Effector memory CD8-positive, alpha-beta T cell (primary cell): ENCODE results near the gene EIPR1.

Experiments
- ATAC-seq: fragments of 150-1000 bp; cut with Tn5 transposase; replicated peaks from 2 replicates; pipeline ENCODE4 v1.10.0; 2021; ENCODE audit warnings: mild to moderate bottlenecking, moderate library complexity
- DNase-seq, 3 experiments: peaks; one replicate each; pipeline ENCODE4 v3.0.0; 2021
- H3K27ac Mint-ChIP-seq, 2 donors: one replicate each; pipeline ENCODE4 v1.8.0; 2022; ENCODE audit warnings: mild to moderate bottlenecking in 2 of 2, mixed read lengths in 2 of 2, moderate library complexity in 2 of 2
- H3K27me3 Mint-ChIP-seq, 2 donors: one replicate each; pipeline ENCODE4 v1.8.0; 2022; ENCODE audit warnings: mixed read lengths in 2 of 2
- H3K36me3 Mint-ChIP-seq: one replicate; pipeline ENCODE4 v1.8.0; 2022; ENCODE audit warnings: mild to moderate bottlenecking, moderate library complexity, mixed read lengths; ENCODE audit not compliant: insufficient read depth
- H3K4me1 Mint-ChIP-seq, 2 donors: one replicate each; pipeline ENCODE4 v1.8.0; 2022; ENCODE audit warnings: low read depth in 2 of 2, mixed read lengths in 2 of 2
- H3K4me3 Mint-ChIP-seq, 2 donors: one replicate each; pipeline ENCODE4 v1.8.0; 2022; ENCODE audit warnings: mild to moderate bottlenecking in 2 of 2, mixed read lengths in 2 of 2, moderate library complexity in 2 of 2
- H3K9me3 Mint-ChIP-seq, 2 donors: one replicate each; pipeline ENCODE4 v1.8.0; 2022; ENCODE audit warnings: mixed read lengths in 2 of 2

The EIPR1 gene

DNA sequence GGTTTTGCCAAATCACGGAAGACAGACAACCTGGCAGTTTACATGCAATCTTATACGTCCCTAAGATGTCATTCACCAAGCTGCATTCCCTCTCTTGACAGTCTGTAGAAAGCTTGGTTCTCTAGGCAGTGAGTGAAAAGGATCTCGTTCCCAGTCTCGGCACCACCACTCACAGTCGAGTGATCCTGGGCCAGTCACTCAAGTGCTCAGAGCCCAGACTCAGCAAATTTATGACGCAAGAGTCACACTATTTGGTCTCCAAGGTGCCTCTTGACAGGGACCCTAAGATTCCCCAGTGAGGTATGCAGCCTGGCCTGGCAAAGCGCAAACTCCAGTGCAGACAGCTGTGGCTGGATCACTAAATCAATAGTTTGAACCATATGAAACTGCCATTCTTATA, 77.9 kb downstream of the EIPR1 start:
- no peaks in the 10 kb centered on the region for H3K27me3 Mint-ChIP-seq
- no peak overlapping the region for H3K4me3 Mint-ChIP-seq
- H3K36me3 Mint-ChIP-seq: peaks cover 17% of the 10 kb centered on the region
- H3K9me3 Mint-ChIP-seq: no peaks in the 10 kb centered on the region
- H3K27ac Mint-ChIP-seq: no peak overlapping the region
- ATAC-seq (no peak), DNase-seq (no peak)
- H3K4me1 Mint-ChIP-seq: peaks cover 19 to 24% of the 10 kb centered on the region in 2 donors

DNA sequence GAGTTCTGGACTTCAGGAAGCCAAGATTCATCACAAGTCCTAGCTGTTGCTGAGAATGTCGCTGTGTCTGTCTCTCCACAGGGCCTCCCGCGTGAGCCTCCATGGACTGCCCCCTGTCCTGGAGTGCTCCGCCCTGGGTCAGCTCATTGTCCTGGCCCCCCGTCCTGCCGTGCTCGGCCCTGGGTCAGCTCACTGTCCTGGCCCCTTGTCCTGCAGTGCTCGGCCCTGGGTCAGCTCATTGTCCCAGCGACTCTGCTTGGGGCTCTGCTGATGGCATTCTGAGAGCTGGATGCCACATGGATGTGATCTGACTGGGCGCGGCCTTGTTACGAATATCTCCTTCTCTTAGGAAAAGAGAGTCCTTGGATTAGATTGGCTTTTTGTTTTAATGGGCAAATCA, 78.5 kb downstream of the EIPR1 start:
- Mint-ChIP-seq H3K36me3 (peaks cover 17% of the 10 kb centered on the region), H3K27ac (peak overlapping the region in 1 of 2 donors; percentile 76), H3K27me3 (no peaks in the 10 kb centered on the region), H3K4me3 (no peak overlapping the region), H3K4me1 (peaks cover 17 to 19% of the 10 kb centered on the region in 2 donors), H3K9me3 (no peaks in the 10 kb centered on the region)
- ATAC-seq (no peak), DNase-seq (no peak)

DNA sequence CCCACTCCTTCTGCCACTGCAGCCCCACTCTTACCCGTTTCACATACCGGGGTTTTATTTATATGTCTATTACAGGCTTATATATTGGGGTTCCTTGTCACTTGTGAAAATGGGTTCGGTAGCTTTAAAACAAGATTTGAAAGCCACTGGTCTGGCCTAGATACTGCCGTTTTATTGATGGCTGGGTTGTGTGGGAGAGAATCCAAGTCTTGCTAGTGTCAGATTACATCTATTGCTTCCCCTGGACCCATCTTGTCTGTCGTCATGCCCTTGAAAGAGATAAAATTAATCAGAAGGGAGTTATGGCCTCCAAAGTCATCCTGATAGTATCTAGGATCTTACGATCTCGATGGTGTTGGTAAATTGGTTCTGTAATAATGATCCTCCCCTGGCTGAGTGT, 79.4 kb downstream of the EIPR1 start:
- Mint-ChIP-seq H3K27ac (no peak overlapping the region), H3K36me3 (peaks cover 14% of the 10 kb centered on the region), H3K9me3 (no peaks in the 10 kb centered on the region), H3K4me1 (peaks cover 8 to 10% of the 10 kb centered on the region in 2 donors), H3K4me3 (no peak overlapping the region), H3K27me3 (no peaks in the 10 kb centered on the region)
- ATAC-seq (no peak), DNase-seq (no peak)

DNA sequence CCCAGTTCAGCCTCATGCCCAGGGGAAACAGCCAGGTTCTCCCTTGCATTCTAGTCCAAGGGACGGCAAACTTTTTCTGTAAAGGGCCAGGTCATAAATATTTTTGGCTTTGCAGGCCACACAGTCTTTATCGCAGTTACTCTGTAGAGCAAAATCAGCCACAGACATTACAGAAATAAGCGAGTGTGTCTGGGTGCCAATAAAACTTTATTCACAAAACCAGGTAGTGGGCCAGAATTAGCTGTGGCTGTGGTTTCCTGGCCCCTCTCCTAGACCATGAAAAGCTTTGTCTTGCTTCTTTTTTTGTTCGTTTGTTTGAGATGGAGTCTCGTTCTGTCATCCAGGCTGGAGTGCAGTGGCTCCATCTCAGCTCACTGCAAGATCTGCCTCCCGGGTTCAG, 80.1 kb downstream of the EIPR1 start:
- Mint-ChIP-seq H3K27me3 (no peaks in the 10 kb centered on the region), H3K4me1 (peaks cover 5 to 6% of the 10 kb centered on the region in 2 donors), H3K4me3 (no peak overlapping the region), H3K9me3 (no peaks in the 10 kb centered on the region), H3K36me3 (peaks cover 10% of the 10 kb centered on the region), H3K27ac (no peak overlapping the region)
- ATAC-seq: no peak
- DNase-seq: no peak

DNA sequence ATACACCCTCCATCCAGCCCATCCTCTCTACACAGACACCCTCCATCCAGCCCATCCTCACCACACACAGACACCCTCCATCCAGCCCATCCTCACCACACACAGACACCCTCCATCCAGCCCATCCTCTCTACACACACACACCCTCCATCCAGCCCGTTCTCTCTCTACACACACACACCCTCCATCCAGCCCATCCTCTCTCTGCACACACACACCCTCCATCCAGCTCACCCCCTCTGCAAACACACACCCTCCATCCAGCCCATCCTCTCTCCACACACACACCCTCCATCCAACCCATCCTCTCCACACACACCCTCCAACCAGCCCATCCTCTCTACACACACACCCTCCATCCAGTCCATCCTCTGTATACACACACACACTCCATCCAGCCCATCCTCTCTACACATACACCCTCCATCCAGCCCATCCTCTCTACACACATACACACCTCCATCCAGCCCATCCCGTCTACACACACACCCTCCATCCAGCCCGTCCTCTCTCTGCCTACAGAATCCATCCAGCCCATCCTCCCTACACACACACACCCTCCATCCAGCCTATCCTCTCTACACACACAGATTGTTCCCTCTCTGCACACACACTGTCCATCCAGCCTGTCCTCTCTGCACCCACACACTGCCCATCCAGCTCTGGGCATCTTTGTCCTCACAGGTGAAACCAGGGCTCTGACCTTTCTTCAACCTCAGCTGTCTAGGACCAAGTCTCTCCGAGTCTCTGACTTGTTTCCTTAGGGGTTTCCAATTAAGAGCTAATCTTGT, 81.2 kb downstream of the EIPR1 start:
- Mint-ChIP-seq H3K4me3 (no peak overlapping the region), H3K27me3 (no peaks in the 10 kb centered on the region), H3K9me3 (no peaks in the 10 kb centered on the region), H3K27ac (no peak overlapping the region), H3K4me1 (peaks cover 6 to 14% of the 10 kb centered on the region in 2 donors), H3K36me3 (peaks cover 8% of the 10 kb centered on the region)
- DNase-seq: no peak
- no peak for ATAC-seq

DNA sequence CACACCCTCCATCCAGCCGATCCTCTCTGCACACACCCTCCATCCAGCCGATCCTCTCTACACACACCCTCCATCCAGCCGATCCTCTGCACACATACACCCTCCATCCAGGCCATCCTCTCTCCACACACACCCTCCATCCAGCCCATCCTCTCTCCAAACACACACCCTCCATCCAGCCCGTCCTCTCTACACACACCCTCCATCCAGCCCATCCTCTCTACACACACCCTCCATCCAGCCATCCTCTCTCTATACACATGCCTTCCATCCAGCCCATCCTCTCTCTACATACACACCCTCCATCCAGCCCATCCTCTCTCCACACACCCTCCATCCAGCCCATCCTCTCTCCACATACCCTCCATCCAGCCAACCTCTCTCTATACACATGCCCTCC, 83.1 kb downstream of the EIPR1 start:
- ATAC-seq (no peak), DNase-seq (no peak)
- H3K36me3 Mint-ChIP-seq: peaks cover 2% of the 10 kb centered on the region
- no peaks in the 10 kb centered on the region for H3K27me3 Mint-ChIP-seq
- peaks cover 9 to 18% of the 10 kb centered on the region in 2 donors for H3K4me1 Mint-ChIP-seq
- H3K9me3 Mint-ChIP-seq: no peaks in the 10 kb centered on the region
- no peak overlapping the region for H3K4me3 Mint-ChIP-seq
- no peak overlapping the region for H3K27ac Mint-ChIP-seq

DNA sequence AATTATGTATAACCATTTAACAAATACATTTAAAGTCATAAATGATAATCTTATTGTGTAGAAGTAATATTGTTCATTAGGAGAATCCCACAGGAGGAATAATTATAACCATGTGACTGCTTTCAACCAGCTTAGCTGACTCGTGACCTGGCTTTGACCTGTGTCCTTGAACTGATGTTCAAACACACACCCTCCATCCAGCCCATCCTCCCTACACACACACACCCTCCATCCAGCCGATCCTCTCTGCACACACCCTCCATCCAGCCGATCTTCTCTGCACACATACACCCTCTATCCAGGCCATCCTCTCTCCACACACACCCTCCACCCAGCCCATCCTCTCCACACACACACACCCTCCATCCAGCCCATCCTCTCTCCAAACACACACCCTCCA, 83.5 kb downstream of the EIPR1 start:
- ATAC-seq (no peak), DNase-seq (no peak)
- H3K9me3 Mint-ChIP-seq: no peaks in the 10 kb centered on the region
- peaks cover 12 to 22% of the 10 kb centered on the region in 2 donors for H3K4me1 Mint-ChIP-seq
- no peaks in the 10 kb centered on the region for H3K27me3 Mint-ChIP-seq
- no peak overlapping the region for H3K27ac Mint-ChIP-seq
- no peak overlapping the region for H3K4me3 Mint-ChIP-seq
- H3K36me3 Mint-ChIP-seq: peaks cover 2% of the 10 kb centered on the region

DNA sequence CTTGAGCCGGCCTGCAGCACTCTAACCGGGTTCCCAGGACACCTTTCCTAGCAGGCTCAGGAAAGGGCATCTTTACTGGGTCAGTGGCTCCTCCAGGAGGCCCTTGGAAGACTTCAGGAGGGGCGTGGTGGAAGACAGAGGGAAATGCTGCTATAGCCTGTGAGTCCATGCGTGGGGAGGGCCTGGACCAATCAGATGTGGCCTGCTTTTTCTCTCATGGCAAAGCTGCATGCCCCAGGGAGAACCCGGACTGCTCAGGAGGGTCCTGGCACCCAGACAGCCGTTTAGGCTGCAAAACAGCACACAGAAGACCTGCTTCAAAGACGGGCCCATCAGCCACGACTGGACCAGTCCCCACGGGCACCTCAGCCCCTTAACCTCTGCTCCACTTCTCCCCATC, 84.4 kb downstream of the EIPR1 start:
- no peak for DNase-seq
- no peak for ATAC-seq
- Mint-ChIP-seq H3K9me3 (no peaks in the 10 kb centered on the region), H3K27ac (no peak overlapping the region), H3K36me3 (no peaks in the 10 kb centered on the region), H3K4me3 (no peak overlapping the region), H3K4me1 (peaks cover 13 to 20% of the 10 kb centered on the region in 2 donors), H3K27me3 (no peaks in the 10 kb centered on the region)

DNA sequence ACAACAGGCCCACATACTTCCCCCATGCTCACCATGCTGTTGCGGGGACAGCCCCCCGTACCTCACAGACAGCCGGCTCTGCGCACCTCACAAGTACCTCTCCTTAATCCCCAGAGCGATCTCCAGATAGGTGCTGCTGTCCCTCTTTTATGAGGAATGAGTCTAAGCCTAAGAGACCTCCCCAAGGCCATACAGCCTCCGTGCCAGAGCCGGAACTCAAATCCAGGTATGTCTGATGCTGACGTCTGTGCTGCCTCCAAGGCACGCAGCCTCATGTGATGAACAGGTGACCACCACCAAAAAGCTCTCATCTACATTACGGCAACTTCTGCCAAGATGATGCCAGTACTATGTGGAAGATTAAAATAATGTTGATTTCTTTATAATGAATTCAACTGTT, 85.2 kb downstream of the EIPR1 start:
- peak overlapping the region in 1 of 2 donors; percentile 11 for H3K27ac Mint-ChIP-seq
- H3K9me3 Mint-ChIP-seq: no peaks in the 10 kb centered on the region
- no peak overlapping the region for H3K4me3 Mint-ChIP-seq
- no peak for DNase-seq
- no peaks in the 10 kb centered on the region for H3K27me3 Mint-ChIP-seq
- peaks cover 13 to 21% of the 10 kb centered on the region in 2 donors for H3K4me1 Mint-ChIP-seq
- ATAC-seq: no peak
- H3K36me3 Mint-ChIP-seq: no peaks in the 10 kb centered on the region

DNA sequence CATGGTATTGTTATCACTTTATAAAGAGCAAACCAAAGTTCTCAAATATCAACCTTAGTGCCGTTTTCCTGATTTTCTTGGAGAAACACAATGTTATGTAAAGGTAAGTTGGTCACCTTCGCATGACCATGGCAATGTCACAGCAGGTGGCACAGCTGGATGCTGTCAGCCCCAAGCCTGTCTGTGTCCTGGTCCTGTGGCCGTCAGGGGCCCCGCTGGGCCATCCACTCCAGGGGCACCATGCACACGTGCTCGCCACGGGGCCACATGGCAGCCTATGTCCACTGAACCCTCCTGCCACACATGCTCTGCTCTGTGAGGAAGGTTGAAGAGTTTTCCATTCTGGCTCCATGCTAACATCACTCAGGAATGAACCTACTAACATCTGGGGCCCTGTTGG, 85.9 kb downstream of the EIPR1 start:
- no peaks in the 10 kb centered on the region for H3K36me3 Mint-ChIP-seq
- H3K27ac Mint-ChIP-seq: peak overlapping the region; percentile 11 to 50
- peaks cover 17 to 27% of the 10 kb centered on the region in 2 donors for H3K4me1 Mint-ChIP-seq
- H3K9me3 Mint-ChIP-seq: peaks cover 0 to 2% of the 10 kb centered on the region in 2 donors
- no peak for DNase-seq
- no peaks in the 10 kb centered on the region for H3K27me3 Mint-ChIP-seq
- ATAC-seq: no peak
- H3K4me3 Mint-ChIP-seq: no peak overlapping the region

DNA sequence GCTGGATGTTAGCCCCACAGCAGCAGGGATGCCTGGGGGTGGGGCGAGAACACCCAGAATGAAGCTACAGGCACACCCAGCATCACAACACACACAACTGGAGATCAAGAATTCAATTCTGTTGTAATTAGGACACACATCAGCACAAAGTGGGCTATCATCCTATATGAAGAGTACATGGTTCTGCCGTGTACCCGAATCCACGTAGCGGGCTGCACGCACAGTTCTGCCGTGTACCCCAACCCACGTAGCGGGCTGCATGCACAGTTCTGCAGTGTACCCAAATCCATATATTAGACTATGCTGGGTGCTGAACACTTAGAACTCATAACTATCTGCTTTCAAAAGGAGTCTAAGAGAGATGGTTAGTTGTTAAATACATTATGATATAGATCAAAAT, 86.5 kb downstream of the EIPR1 start:
- ATAC-seq: no peak
- no peak for DNase-seq
- Mint-ChIP-seq H3K4me3 (no peak overlapping the region), H3K36me3 (no peaks in the 10 kb centered on the region), H3K9me3 (peaks cover 0 to 2% of the 10 kb centered on the region in 2 donors), H3K27ac (no peak overlapping the region), H3K4me1 (peaks cover 17 to 27% of the 10 kb centered on the region in 2 donors), H3K27me3 (no peaks in the 10 kb centered on the region)

DNA sequence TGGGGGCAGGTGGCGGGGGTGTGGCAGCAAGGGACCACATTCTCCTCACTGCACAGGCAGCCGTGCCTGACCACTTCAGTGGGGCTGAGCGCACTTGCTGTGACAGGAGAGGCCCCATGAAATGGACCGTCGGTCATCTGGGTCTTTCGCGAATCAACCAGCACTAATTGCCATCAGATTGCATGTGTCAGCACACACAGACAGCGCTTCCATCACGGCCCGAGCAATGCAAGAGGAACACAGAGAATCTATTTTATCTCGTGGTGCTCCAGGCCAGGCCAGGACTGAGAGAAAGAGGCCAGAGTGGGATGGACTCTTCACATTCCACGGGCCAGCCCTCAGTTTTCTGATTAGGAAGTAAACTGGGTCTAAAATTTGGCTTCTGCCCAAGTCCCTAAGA, 87.0 kb downstream of the EIPR1 start:
- ATAC-seq (no peak), DNase-seq (no peak)
- Mint-ChIP-seq H3K27me3 (no peaks in the 10 kb centered on the region), H3K9me3 (peaks cover 0 to 2% of the 10 kb centered on the region in 2 donors), H3K36me3 (no peaks in the 10 kb centered on the region), H3K4me1 (peaks cover 17 to 27% of the 10 kb centered on the region in 2 donors), H3K4me3 (no peak overlapping the region), H3K27ac (no peak overlapping the region)

DNA sequence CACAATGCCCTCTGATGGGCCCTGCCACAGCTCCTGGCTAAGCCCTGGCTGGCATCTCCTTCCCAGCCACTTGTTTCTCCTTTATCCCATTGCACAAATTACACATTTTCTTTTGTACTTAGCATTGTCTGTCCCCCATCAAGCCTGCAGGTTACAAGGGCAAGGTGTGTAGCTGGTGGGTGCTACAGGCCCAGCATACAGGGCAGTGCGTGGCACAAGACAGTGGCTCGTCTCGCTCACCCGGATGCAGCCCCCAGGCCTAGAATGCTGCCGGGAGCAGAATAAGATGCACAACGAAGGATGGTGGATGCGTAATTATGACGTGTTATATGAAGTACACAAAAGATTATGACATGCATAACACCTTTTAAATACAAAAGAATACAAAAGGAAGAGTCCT, 87.6 kb downstream of the EIPR1 start:
- H3K27me3 Mint-ChIP-seq: no peaks in the 10 kb centered on the region
- H3K27ac Mint-ChIP-seq: peak overlapping the region; percentile 29 to 47
- peaks cover 0 to 2% of the 10 kb centered on the region in 2 donors for H3K9me3 Mint-ChIP-seq
- H3K4me3 Mint-ChIP-seq: no peak overlapping the region
- no peak for DNase-seq
- H3K4me1 Mint-ChIP-seq: peaks cover 17 to 27% of the 10 kb centered on the region in 2 donors
- no peak for ATAC-seq
- no peaks in the 10 kb centered on the region for H3K36me3 Mint-ChIP-seq

DNA sequence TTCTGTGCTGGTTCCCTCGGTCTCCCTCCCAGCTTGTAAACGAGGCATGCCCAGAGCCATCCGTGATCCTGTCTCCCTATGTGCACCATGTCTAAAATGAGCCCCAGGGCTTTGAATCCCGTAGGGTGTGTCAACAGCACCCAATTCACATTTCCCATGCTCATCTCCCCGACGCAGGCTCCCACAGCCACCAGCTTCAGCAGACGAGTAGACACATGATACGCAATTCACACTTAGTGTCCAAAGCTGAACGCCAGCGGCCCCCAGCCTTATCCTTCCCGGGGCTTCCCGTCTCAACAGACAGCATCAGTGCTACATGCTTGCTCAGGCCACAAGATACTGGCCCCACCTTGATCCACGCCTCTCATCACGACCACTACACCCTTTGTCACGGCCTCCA, 88.1 kb downstream of the EIPR1 start:
- H3K4me3 Mint-ChIP-seq: no peak overlapping the region
- peaks cover 18 to 30% of the 10 kb centered on the region in 2 donors for H3K4me1 Mint-ChIP-seq
- ATAC-seq (no peak), DNase-seq (no peak)
- no peaks in the 10 kb centered on the region for H3K27me3 Mint-ChIP-seq
- H3K9me3 Mint-ChIP-seq: peaks cover 0 to 2% of the 10 kb centered on the region in 2 donors
- peak overlapping the region; percentile 29 to 47 for H3K27ac Mint-ChIP-seq
- no peaks in the 10 kb centered on the region for H3K36me3 Mint-ChIP-seq
